ENCODE results near the gene SLC35A1. TPM values are rescaled to one million over a fixed set of nuclear protein-coding genes. Genes with fewer than 3 reads are reported as not detected.

SLC35A1 gene
- total RNA-seq, 1 experiment from 2014 or later: 10.6 TPM

DNA sequence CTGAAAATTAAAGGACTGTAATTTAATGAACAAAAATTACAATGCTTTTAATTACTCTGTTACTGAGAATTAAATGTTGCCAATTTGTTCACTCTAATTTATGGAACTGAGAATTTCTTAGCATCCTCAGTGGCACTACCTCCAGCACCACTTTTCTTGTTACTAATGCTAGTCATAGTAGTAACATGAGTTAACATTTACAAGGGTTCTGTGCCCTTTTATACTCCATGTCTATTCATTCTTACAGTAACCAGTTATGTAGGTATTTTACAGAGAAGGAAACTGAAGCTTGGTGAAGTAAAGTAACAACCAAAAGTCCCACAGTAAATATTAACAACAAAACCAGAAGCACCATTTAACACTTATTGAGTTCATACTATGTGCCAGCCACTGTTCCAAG lies 82.7 kb downstream of the SLC35A1 start:
- no peak for DNase-seq
- Histone ChIP-seq H3K4me3 (no peak overlapping the region), H3K9me3 (no peaks in the 10 kb centered on the region), H3K27me3 (no peaks in the 10 kb centered on the region), H3K36me3 (peaks cover 55% of the 10 kb centered on the region)

DNA sequence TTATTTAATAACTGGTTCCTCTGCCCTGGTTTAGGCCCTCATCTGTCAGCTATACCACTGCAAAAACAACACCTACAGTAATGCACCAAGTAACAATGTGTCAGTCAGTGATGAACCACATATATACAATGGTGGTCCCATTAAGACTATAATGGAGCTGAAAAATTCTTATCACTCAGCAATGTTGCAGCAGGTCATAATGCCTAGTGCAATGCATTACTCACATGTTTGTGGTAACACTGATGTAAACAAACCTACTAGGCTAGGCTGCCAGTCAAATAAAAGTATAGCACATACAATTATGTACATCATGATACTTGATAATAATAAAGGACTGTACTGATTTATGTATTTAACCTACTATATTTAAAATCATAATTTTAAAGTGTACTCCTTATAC lies 85.7 kb downstream of the SLC35A1 start:
- Histone ChIP-seq H3K36me3 (peaks cover 63% of the 10 kb centered on the region), H3K27me3 (no peaks in the 10 kb centered on the region), H3K9me3 (no peaks in the 10 kb centered on the region), H3K4me3 (no peak overlapping the region)
- DNase-seq: no peak

DNA sequence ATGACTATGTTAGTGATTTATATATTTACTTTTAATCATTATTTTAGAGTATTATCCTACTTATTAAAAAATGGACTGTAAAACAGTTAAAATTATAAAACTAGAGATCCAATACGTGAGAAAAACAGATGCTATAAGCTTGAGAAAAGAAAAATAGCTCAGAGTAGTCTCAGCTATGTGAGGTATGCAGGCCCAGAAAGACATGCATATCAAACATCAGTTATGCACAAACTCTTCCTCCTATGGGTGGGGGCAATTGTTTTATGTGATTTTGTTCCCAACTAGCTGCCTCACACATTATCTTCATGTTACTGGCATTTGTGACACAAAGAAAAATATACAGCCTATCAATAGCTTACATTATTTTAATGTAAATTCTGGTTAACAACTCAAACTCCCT lies 88.2 kb downstream of the SLC35A1 start:
- no peaks in the 10 kb centered on the region for H3K9me3 ChIP-seq
- H3K27me3 ChIP-seq: no peaks in the 10 kb centered on the region
- DNase-seq: no peak
- no peak overlapping the region for H3K4me3 ChIP-seq
- H3K36me3 ChIP-seq: peaks cover 56% of the 10 kb centered on the region

Other genes with a start within 250 kb of the SLC35A1 start
- 7.5 and 10.9 TPM in 2 replicates for gene SMIM8, start 150.4 kb upstream of the SLC35A1 start, total RNA-seq (2014; rRNA removed; shearing (Covaris generic); ENCODE audit: low replicate concordance)
- gene GJB7, start 143.7 kb upstream of the SLC35A1 start, total RNA-seq (2014; rRNA removed; shearing (Covaris generic); ENCODE audit: low replicate concordance): not detected in 2 replicates
- not detected in 2 replicates for gene C6orf163, start 128.2 kb upstream of the SLC35A1 start, total RNA-seq (2014; rRNA removed; shearing (Covaris generic); ENCODE audit: low replicate concordance)
- gene CFAP206, start 65.0 kb upstream of the SLC35A1 start, total RNA-seq (2014; rRNA removed; shearing (Covaris generic); ENCODE audit: low replicate concordance): not detected in 2 replicates
- 24.0 and 35.2 TPM in 2 replicates for gene RARS2, start 117.0 kb downstream of the SLC35A1 start, total RNA-seq (2014; rRNA removed; shearing (Covaris generic); ENCODE audit: low replicate concordance)
- gene ORC3, start 117.2 kb downstream of the SLC35A1 start, total RNA-seq (2014; rRNA removed; shearing (Covaris generic); ENCODE audit: low replicate concordance): 35.4 and 69.6 TPM in 2 replicates
- gene AKIRIN2, start 229.3 kb downstream of the SLC35A1 start, total RNA-seq (2014; rRNA removed; shearing (Covaris generic); ENCODE audit: low replicate concordance): 11.4 and 19.5 TPM in 2 replicates

Measured in MG63 (cell line).